ENCODE measurements around the gene LMO7.

The LMO7 gene

GRCh38 chr13:75843991-75844390 is 207.9 kb downstream of the LMO7 start:
- DNase-seq (ENCODE audit: low read depth, low spot score): no peak

DNA sequence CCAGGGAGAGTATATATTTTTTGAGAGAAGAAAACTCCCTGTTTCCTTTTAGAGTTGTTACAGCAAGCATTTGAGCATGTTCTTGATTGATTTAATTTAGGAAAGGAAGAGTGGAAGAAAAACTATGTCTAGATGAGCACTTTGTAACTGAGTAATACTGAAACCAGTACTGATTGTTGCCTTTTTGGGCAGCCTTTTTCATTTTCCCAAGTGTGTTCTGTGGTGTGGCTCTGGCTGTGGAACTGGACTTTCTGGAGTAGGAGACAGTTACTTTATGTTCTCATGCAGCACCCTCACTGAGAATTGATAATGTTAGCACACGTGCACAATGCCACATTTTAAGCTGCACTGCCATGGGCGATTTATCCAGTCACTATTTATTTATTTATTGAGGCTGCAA is 211.5 kb downstream of the LMO7 start:
- no peak for DNase-seq (ENCODE audit: low read depth, low spot score)

DNA sequence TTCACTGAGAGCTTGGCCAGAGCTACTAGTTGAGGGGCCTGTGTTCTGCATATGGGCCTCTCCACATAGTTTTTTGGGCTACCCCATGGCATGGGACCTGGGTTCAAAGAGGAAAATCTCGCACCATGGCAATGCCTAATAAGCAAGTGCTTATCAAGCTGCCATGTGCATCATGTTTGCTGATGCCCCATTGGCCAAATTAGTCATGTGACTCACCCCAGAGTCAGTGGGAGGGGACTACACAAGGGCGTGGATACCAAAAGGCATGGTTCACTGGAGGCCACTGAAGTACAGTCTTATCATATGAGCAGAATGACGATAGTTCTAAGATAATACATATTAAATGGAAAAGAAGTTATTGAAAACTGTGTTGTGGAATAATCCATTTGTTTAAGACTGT is 214.8 kb downstream of the LMO7 start:
- no peak for DNase-seq (ENCODE audit: low read depth, low spot score)

DNA sequence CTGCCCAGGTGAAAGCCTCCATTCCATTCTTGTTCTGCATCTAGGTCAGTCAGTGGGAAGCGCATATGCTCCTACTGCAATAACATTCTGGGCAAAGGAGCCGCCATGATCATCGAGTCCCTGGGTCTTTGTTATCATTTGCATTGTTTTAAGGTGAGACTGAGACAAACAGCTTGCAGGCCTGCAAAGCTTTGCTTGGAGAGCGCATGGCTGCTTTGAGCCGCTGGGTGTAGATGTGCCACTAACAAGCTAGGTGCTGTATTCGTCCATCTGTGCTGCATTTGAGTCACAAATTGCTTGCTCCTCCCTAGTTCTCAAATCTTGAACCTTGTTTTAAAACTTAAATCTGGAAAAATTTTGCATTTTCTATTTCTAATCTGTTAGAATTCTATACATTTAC is 219.1 kb downstream of the LMO7 start:
- DNase-seq (ENCODE audit: low read depth, low spot score): no peak

DNA sequence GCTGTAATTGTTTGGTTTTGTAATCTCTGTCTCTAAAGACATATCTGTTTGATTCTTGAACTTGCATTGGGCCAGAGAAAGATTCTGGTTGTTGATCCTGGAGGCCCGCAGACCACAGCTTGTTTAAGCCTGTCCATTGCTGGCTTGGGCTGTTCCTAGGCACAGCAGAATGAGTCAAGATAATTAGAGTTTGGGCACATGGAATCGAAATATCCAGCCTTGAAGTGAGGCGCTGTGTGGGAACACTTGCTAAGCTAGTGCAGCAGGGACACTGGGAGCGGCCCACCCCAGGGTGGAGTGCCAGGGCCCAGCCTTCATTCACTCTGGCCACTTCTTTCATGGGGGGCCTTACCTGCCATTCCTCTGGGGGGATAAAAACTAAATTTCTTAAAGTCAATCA is 219.7 kb downstream of the LMO7 start:
- no peak for DNase-seq (ENCODE audit: low read depth, low spot score)

DNA sequence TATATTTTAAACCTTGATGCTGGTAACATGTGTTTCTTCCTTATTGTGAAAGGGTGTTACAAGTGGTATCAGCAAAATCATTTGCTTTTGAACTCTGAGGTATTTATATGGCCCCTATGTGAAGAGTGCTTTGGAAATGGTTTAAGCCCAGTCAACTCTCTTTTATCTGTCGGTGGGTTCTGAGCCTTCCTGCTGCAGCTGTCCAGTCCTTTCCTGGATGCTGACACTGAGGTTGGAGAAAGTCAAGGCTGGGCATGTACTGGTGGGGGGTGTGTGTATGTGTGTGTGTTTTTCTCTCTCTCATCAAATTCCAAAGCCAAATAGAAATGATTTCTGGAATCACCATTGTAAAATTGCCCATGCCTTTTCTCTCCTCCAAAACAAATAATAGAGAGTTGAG is 221.2 kb downstream of the LMO7 start:
- no peak for DNase-seq (ENCODE audit: low read depth, low spot score)

GRCh38 chr13:75860935-75861334 is 224.8 kb downstream of the LMO7 start:
- DNase-seq (ENCODE audit: low read depth, low spot score): no peak

DNA sequence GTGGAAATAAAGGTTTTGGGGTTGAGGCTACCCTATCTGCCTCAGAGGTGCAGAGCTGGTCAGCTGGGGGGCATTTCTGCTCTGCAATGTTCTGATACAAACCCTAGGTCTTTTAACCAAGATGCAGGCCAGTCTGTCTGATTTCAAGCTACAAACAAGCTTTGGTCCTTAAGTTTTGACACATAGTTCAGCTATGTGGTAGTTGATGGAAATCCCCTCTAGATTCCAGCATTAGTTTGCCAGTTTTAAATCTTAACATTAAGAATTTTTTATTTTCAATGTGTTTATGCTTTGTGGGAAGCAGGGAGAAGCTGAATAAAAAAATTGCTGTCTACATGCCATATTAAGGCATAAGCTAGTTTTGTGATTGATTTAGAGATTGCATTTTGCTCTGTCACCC is 225.7 kb downstream of the LMO7 start:
- no peak for DNase-seq (ENCODE audit: low read depth, low spot score)

DNA sequence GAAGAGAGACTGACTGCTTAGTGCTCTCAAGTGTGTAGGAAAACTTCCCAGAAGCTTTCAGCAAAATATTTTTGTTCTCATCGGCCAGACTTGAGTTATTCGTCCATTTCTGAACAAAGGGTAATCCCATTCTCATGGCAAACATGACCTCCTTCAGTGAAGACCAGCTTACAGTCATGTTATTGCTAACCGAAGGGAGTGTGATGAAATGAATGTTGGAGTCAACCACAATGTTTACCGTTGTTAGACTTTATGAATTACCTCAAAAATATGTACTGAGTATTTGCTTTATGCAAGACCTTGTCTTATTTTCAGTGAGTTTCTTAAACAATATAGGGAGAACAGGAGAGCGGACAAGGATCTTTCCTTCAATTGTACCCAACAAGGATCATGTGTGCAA is 228.6 kb downstream of the LMO7 start:
- peak; percentile 62 for DNase-seq (ENCODE audit: low read depth, low spot score)

GRCh38 chr13:75867379-75868117 is 231.4 kb downstream of the LMO7 start:
- no peak for DNase-seq (ENCODE audit: low read depth, low spot score)

- DNase-seq (ENCODE audit: low read depth, low spot score): no peak
Measured at GRCh38 chr13:75869981-75870380, 233.9 kb downstream of the LMO7 start.

GRCh38 chr13:75870397-75870903 is 234.3 kb downstream of the LMO7 start:
- DNase-seq (ENCODE audit: low read depth, low spot score): no peak

DNA sequence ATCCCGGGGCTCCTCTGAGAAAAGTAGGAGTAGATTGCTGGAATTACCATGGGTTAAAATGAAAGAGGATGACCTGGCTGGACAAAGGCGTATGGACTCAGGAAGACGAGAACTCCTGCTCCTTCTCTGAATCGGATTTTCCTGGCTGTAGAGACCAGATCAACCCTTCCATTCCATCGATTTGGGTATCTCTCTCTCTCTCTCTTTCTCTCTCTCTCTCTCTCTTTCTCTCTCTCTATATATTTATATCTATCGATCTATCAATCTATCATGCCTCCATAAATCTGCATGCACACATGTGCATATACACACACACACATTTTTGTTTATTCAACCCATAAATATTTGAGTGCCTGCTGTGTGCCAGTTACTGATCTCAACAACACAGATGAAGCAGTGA is 234.9 kb downstream of the LMO7 start:
- DNase-seq (ENCODE audit: low read depth, low spot score): no peak

DNA sequence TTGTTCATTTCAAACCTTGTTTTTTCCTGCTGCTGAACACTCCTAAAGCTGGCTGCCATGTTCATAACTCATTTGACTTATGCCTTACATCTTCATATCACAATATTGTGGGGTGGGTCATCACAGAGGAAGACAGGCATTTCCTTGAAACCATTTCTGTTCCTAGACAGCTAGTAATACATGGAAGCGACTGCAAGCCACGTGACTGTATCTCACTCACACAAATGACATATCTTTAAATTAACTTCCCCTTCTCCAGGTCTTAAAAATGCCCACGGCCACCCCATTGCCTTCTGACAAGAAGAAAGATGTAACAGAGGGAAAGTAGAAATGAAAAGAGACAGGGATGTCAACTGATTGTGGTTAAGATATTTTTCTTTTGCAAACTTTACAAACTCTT is 236.8 kb downstream of the LMO7 start:
- no peak for DNase-seq (ENCODE audit: low read depth, low spot score)

DNA sequence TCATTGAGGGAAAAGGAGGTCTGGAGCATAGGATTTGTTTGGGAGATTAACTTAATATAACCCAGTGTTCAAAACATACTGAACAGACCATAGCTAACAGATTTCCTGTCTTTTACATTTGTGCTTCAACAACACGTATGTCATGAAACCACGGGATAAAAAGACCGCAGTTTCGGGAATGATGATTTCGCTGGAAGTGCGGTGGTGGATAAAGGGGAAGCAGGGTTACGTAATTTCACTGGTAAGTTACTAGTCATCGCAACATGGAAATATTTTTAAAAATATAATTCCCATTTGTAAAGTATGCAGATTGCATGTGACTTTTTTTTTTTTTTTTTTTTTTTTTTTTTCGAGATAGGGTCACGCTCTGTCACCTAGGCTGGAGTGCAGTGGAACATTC is 237.4 kb downstream of the LMO7 start:
- no peak for DNase-seq (ENCODE audit: low read depth, low spot score)

GRCh38 chr13:75875450-75875849 is 239.3 kb downstream of the LMO7 start:
- no peak for DNase-seq (ENCODE audit: low read depth, low spot score)

- DNase-seq (ENCODE audit: low read depth, low spot score): peak; percentile 25
Measured at GRCh38 chr13:75876142-75877050, 240.3 kb downstream of the LMO7 start.

DNA sequence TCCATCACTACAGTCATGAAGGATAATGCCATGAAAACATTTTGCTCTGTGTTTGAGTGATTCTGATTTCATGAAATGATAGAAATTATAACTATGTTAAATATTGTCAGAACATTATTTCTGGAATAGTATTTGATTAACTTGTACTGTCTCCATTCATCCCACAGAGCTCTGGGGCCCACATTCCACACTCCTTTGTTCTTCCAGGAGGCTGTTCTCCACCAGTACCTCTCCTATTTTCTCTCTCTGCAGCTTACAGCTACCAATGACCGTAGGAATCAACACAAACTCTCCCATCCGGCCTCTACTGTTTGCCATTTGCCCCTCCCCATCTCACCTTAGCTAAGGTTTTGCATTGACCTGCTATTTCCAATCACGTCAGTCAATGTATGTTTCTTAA is 240.9 kb downstream of the LMO7 start:
- no peak for DNase-seq (ENCODE audit: low read depth, low spot score)

GRCh38 chr13:75879656-75880055 is 243.5 kb downstream of the LMO7 start:
- no peak for DNase-seq (ENCODE audit: low read depth, low spot score)

DNA sequence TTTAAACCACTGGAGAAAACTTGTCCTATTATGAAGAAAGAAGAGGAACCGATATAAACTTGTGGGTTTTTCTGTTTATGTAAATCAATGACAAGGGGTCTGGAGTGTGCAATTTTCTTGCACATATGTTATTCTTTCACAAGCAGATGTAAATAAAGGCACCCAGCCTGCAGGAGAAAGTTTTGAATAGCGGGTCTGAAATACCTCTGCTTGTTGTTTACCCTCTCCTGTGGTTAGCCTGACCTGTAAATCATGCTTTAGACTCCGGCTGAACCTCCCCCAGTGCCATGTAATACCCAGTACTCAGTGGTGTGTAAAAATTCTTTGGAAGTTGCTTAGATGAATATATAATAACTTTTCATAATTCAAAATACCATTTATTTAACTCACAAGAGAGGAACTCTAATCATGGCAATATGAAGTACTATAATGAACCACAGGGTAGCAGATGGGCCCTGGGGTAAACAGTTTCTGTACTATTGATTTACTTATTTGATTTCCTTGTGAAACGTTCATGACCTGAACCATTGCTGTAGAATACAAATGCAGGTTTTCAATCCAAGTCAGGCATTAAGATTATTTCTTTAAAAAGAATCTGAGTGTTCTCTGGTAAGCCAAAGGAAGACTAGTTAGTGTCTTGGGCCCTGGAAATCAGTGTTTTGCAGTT is 245.1 kb downstream of the LMO7 start:
- peak; percentile 10 for DNase-seq (ENCODE audit: low read depth, low spot score)

- no peak for DNase-seq (ENCODE audit: low read depth, low spot score)
Measured at GRCh38 chr13:75882261-75882660, 246.1 kb downstream of the LMO7 start.

DNA sequence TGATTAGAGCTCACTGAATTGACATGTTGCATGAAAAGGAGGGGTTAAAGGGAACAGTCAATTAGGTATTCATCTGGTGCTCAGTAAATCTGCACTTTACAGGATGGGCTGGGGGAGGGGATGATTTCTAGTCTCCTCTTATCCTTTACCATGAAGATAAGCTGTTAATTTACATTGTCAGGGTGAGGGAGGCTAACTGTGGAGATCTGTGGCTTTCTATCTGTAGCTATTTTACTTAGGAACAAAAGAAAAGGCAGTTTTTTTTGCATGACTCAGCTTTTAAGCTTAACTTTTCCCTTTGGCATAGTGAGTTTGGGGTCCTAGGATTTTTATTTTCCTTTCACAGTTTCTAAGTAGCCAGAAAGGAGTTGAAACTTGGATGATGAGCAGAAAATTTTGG is 253.3 kb downstream of the LMO7 start:
- DNase-seq (ENCODE audit: low read depth, low spot score): no peak

Measured in brain pericyte (primary cell).